Retina (tissue), 1 donor: ENCODE measurements around the gene ZNF319.
"Not testable (repeated sequence)": the region's sequence is repeated elsewhere in the genome, so short reads cannot be mapped to it uniquely, and the experiment has no call there.

Source experiments
- DNase-seq: peaks from one replicate; pipeline ENCODE4 v3.0.0-alpha.2; 2016

Gene ZNF319

GRCh38 chr16:57996406-57997175, 3.9 kb downstream of the ZNF319 start:
- DNase-seq, result no peak

GRCh38 chr16:57995721-57996405, 4.6 kb downstream of the ZNF319 start:
- no peak for DNase-seq

- DNase-seq, result no peak
Measured at GRCh38 chr16:57994778-57995177, 5.7 kb downstream of the ZNF319 start.

GRCh38 chr16:57994361-57994760, 6.1 kb downstream of the ZNF319 start:
- DNase-seq, result no peak

- DNase-seq, result no peak
Measured at GRCh38 chr16:57993897-57994296, 6.6 kb downstream of the ZNF319 start.

- no peak for DNase-seq
Measured at GRCh38 chr16:57993438-57993837, 7.0 kb downstream of the ZNF319 start.

- no peak for DNase-seq
Measured at GRCh38 chr16:57992084-57992483, 8.4 kb downstream of the ZNF319 start.

GRCh38 chr16:57991551-57992059, 8.9 kb downstream of the ZNF319 start:
- no peak for DNase-seq

GRCh38 chr16:57988929-57989328, 11.5 kb downstream of the ZNF319 start:
- no peak for DNase-seq

GRCh38 chr16:57987441-57988177, 12.9 kb downstream of the ZNF319 start:
- no peak for DNase-seq

- no peak for DNase-seq
Measured at GRCh38 chr16:57986196-57986595, 14.3 kb downstream of the ZNF319 start.

- peak; percentile 67 for DNase-seq
Measured at GRCh38 chr16:57985204-57986181, 15.0 kb downstream of the ZNF319 start.

GRCh38 chr16:57984443-57985203, 15.8 kb downstream of the ZNF319 start:
- DNase-seq, result peak; percentile 83

- DNase-seq, result no peak
Measured at GRCh38 chr16:57982385-57982784, 18.1 kb downstream of the ZNF319 start.

- DNase-seq, result no peak
Measured at GRCh38 chr16:57981636-57982035, 18.8 kb downstream of the ZNF319 start.

GRCh38 chr16:57979006-57979585, 21.4 kb downstream of the ZNF319 start:
- DNase-seq, result no peak

- not testable (repeated sequence) for DNase-seq
Measured at GRCh38 chr16:57978070-57978465, 22.4 kb downstream of the ZNF319 start.

- no peak for DNase-seq
Measured at GRCh38 chr16:57977418-57978069, 22.9 kb downstream of the ZNF319 start.

GRCh38 chr16:57976331-57976796, 24.1 kb downstream of the ZNF319 start:
- DNase-seq, result peak; percentile 36

GRCh38 chr16:57972306-57972705, 28.2 kb downstream of the ZNF319 start:
- DNase-seq, result no peak
